MM.1S (cell line): ENCODE data around the gene OPN3.

ENCODE experiments used
- DNase-seq: peaks from one replicate; pipeline ENCODE4 v3.0.0-alpha.2; 2015
- H2AFZ ChIP-seq: fragments of 300-600 bp; sonication (generic); 2 replicates; pipeline ENCODE4 v1.6.0; 2016; ENCODE audit warnings: antibody characterized with exemption, low read length
- H3F3A ChIP-seq: fragments of 300-600 bp; sonication (generic); 2 replicates; pipeline ENCODE4 v1.6.1; 2016; ENCODE audit warnings: mild to moderate bottlenecking, antibody characterized with exemption, low read length, moderate library complexity, mixed read lengths; ENCODE audit not compliant: insufficient read depth
- H3K27ac ChIP-seq: fragments of 300-600 bp; sonication (generic); 2 replicates; pipeline ENCODE4 v1.5.1; 2016; ENCODE audit warnings: mild to moderate bottlenecking, low read length
- H3K27me3 ChIP-seq: fragments of 300-600 bp; sonication (generic); replicated peaks from 2 replicates; pipeline ENCODE4 v1.6.0; 2016; ENCODE audit warnings: low read length; ENCODE audit not compliant: insufficient read depth
- H3K36me3 ChIP-seq: fragments of 300-600 bp; sonication (generic); replicated peaks from 2 replicates; pipeline ENCODE4 v1.6.1; 2016; ENCODE audit warnings: mild to moderate bottlenecking, low read length, mixed read lengths; ENCODE audit not compliant: insufficient read depth
- H3K4me1 ChIP-seq: fragments of 300-600 bp; sonication (generic); 2 replicates; pipeline ENCODE4 v1.6.1; 2016; ENCODE audit warnings: low read length, mixed read lengths
- H3K4me2 ChIP-seq: fragments of 300-600 bp; sonication (generic); 2 replicates; pipeline ENCODE4 v1.6.0; 2016; ENCODE audit warnings: low read depth, low read length
- H3K4me3 ChIP-seq: fragments of 300-600 bp; sonication (generic); 2 replicates; pipeline ENCODE4 v1.5.1; 2016; ENCODE audit warnings: low read length, mixed read lengths
- H3K79me2 ChIP-seq: fragments of 300-600 bp; sonication (generic); 2 replicates; pipeline ENCODE4 v1.6.1; 2016; ENCODE audit warnings: mixed run types, low read length, mixed read lengths
- H3K9ac ChIP-seq: fragments of 300-600 bp; sonication (generic); 2 replicates; pipeline ENCODE4 v1.6.1; 2016; ENCODE audit warnings: low read length, mixed read lengths
- H3K9me2 ChIP-seq: fragments of 300-600 bp; sonication (generic); replicated peaks from 2 replicates; pipeline ENCODE4 v1.6.1; 2016; ENCODE audit warnings: mild to moderate bottlenecking, low read length, mixed read lengths; ENCODE audit not compliant: insufficient read depth
- H3K9me3 ChIP-seq: fragments of 300-600 bp; sonication (generic); replicated peaks from 2 replicates; pipeline ENCODE4 v1.6.1; 2016; ENCODE audit warnings: mild to moderate bottlenecking, low read length, mixed read lengths; ENCODE audit not compliant: insufficient read depth
- H4K20me1 ChIP-seq: fragments of 300-600 bp; sonication (generic); 2 replicates; pipeline ENCODE4 v1.6.1; 2016; ENCODE audit warnings: mild to moderate bottlenecking, low read length, moderate library complexity, mixed read lengths; ENCODE audit not compliant: insufficient read depth
- EZH2 ChIP-seq: fragments of 300-600 bp; sonication (generic); optimal IDR thresholded peaks from 2 replicates; pipeline ENCODE3; 2017; ENCODE audit warnings: low read depth, mild to moderate bottlenecking, antibody characterized with exemption, low read length, mixed read lengths
- EZH2phosphoT487 ChIP-seq: fragments of 300-600 bp; sonication (generic); IDR thresholded peaks from 2 replicates; pipeline ENCODE4 v1.6.1; 2018; ENCODE audit warnings: antibody characterized with exemption, low read length
- TF ChIP-seq, protein P1 (sequence below): fragments of 300-600 bp; sonication (generic); IDR thresholded peaks from 2 replicates; pipeline ENCODE4 v1.5.1; 2016; ENCODE audit warnings: antibody characterized with exemption, low read length, mixed read lengths

Gene OPN3

GRCh38 chr1:241606544-241606943, 33.6 kb downstream of the OPN3 start:
- Histone ChIP-seq H3K9me3 (no peaks in the 10 kb centered on the region), H2AFZ (no peak overlapping the region), H3K4me1 (no peaks in the 10 kb centered on the region), H3K9me2 (no peaks in the 10 kb centered on the region), H4K20me1 (no peaks in the 10 kb centered on the region), H3K27me3 (no peaks in the 10 kb centered on the region), H3K4me2 (no peak overlapping the region), H3F3A (no peaks in the 10 kb centered on the region), H3K4me3 (no peak overlapping the region), H3K9ac (no peak overlapping the region), H3K36me3 (no peaks in the 10 kb centered on the region), H3K27ac (no peak overlapping the region), H3K79me2 (no peaks in the 10 kb centered on the region)
- TF ChIP-seq EZH2phosphoT487 (no peak), EZH2 (no peak)
- DNase-seq, result no peak

- no peaks in the 10 kb centered on the region for H4K20me1 ChIP-seq
- TF ChIP-seq, protein P1, sequence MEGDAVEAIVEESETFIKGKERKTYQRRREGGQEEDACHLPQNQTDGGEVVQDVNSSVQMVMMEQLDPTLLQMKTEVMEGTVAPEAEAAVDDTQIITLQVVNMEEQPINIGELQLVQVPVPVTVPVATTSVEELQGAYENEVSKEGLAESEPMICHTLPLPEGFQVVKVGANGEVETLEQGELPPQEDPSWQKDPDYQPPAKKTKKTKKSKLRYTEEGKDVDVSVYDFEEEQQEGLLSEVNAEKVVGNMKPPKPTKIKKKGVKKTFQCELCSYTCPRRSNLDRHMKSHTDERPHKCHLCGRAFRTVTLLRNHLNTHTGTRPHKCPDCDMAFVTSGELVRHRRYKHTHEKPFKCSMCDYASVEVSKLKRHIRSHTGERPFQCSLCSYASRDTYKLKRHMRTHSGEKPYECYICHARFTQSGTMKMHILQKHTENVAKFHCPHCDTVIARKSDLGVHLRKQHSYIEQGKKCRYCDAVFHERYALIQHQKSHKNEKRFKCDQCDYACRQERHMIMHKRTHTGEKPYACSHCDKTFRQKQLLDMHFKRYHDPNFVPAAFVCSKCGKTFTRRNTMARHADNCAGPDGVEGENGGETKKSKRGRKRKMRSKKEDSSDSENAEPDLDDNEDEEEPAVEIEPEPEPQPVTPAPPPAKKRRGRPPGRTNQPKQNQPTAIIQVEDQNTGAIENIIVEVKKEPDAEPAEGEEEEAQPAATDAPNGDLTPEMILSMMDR, result peak; percentile 13; the same call in 1 of the 2 replicates
- TF ChIP-seq EZH2 (no peak), EZH2phosphoT487 (no peak)
- no peaks in the 10 kb centered on the region for H3F3A ChIP-seq
- H3K9me3 ChIP-seq, result no peaks in the 10 kb centered on the region
- no peaks in the 10 kb centered on the region for H3K79me2 ChIP-seq
- no peak overlapping the region for H3K27ac ChIP-seq
- no peaks in the 10 kb centered on the region for H3K27me3 ChIP-seq
- H3K4me3 ChIP-seq, result no peak overlapping the region
- H2AFZ ChIP-seq, result no peak overlapping the region
- H3K36me3 ChIP-seq, result no peaks in the 10 kb centered on the region
- no peak overlapping the region for H3K4me2 ChIP-seq
- no peak overlapping the region for H3K9ac ChIP-seq
- no peaks in the 10 kb centered on the region for H3K9me2 ChIP-seq
- no peaks in the 10 kb centered on the region for H3K4me1 ChIP-seq
- no peak for DNase-seq
Measured at GRCh38 chr1:241605146-241605805, 34.9 kb downstream of the OPN3 start.

DNA sequence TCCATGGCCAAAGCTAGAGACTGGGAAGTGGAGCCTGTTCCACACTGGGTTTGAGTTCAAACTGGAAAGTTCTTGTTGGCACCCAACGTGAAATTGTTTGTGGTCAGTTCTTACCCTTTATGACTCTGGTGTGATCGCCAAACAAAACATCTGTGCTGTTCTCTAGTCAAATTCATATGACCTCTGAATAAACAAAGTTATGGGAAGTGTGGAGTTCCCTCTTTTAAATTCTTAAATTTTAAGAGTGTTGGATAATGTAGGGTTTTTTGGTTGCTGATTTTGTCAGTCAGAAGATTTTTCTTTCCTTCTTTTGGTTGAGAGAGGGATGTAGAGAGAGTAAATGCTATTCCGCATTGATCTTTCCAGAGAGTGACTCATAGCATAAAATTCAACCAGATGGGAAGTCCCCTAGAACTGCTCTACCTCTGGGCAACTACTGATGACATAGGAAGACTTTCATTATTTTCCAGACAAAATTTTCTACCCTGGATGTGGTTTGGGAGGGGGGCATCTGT, 36.4 kb downstream of the OPN3 start:
- no peak overlapping the region for H3K9ac ChIP-seq
- H3K4me1 ChIP-seq, result no peaks in the 10 kb centered on the region
- DNase-seq, result no peak
- no peak overlapping the region for H2AFZ ChIP-seq
- no peaks in the 10 kb centered on the region for H3K27me3 ChIP-seq
- no peaks in the 10 kb centered on the region for H3K9me3 ChIP-seq
- no peaks in the 10 kb centered on the region for H3K9me2 ChIP-seq
- no peaks in the 10 kb centered on the region for H4K20me1 ChIP-seq
- H3K27ac ChIP-seq, result no peak overlapping the region
- no peaks in the 10 kb centered on the region for H3F3A ChIP-seq
- H3K79me2 ChIP-seq, result no peaks in the 10 kb centered on the region
- no peak overlapping the region for H3K4me2 ChIP-seq
- H3K4me3 ChIP-seq, result no peak overlapping the region
- TF ChIP-seq EZH2phosphoT487 (no peak), EZH2 (no peak)
- TF ChIP-seq, protein P1, result no peak
- H3K36me3 ChIP-seq, result no peaks in the 10 kb centered on the region

- Histone ChIP-seq H3F3A (no peaks in the 10 kb centered on the region), H3K4me2 (no peak overlapping the region), H2AFZ (no peak overlapping the region), H4K20me1 (no peaks in the 10 kb centered on the region), H3K79me2 (no peaks in the 10 kb centered on the region), H3K9ac (no peak overlapping the region), H3K4me1 (no peaks in the 10 kb centered on the region), H3K36me3 (no peaks in the 10 kb centered on the region), H3K9me3 (no peaks in the 10 kb centered on the region), H3K9me2 (no peaks in the 10 kb centered on the region), H3K27ac (no peak overlapping the region), H3K4me3 (no peak overlapping the region), H3K27me3 (no peaks in the 10 kb centered on the region)
- TF ChIP-seq, protein P1, result no peak
- no peak for DNase-seq
Measured at GRCh38 chr1:241600496-241600901, 39.7 kb downstream of the OPN3 start.
